NK-92 (cell line): ENCODE results near the gene SCN1B.
"Not testable (repeated sequence)": the region's sequence is repeated elsewhere in the genome, so short reads cannot be mapped to it uniquely, and the experiment has no call there.

Source experiments
- DNase-seq: peaks from one replicate; lab custom pipeline; 2025; ENCODE audit not compliant: unreplicated experiment; lab: John Stamatoyannopoulos, UW

The SCN1B gene

DNA sequence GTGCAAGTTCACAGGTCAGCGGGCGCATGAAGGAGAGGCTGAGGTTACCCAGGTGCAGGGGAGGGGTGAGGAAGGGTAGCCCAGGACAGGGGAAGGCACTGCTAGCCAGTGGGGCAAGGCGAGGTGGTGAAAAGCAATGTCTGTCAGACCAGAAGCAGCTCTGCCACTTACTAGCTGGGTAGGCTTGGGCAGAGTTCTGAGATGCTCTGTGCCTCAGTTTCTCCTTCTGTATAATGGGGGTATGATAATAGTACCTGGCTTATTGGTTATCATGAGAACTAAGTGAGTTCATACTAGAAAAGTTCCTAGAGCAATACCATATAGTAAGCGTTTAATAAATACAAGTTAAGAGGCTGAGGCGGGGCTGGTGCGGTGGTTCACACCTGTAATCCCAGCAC is 14.3 kb upstream of the SCN1B start:
- no peak for DNase-seq

DNA sequence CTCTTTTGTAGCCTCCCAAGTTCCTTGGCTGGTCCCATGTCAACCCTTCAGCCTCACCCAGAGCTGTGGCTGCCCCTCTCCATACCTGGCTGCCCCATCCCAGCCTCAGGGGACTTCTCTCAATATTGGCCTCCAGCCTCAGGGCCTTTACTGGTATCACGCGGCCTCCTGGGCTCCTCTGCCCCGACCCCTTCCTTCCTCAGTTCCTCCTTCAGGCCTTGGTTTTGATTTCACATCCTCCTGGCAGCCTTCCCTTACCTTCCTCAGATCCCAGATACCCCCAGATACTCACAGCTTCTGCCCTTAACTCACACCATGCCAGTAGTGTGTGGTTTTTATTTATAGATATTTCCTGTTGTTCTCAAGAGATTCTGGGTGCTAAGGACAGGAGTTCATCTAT is 12.8 kb upstream of the SCN1B start:
- no peak for DNase-seq

DNA sequence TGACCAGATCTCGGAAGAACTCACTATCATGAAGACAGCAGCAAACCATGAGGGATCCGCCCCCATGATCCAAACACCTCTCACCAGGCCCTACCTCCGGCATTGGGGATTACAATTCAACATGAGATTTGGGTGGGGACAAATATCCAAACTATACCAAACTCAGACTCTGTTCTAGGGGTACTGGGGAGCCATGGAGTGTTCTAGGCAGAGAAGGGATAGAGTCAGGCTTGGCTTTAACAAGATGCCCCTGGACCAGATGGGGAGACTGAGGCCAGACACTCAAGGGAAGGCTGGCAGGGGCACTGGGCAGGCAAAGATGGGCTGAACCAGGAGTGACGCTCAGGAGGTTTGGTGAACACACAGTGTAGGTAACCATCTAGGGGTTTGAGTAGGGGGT is 11.9 kb upstream of the SCN1B start:
- DNase-seq = no peak

DNA sequence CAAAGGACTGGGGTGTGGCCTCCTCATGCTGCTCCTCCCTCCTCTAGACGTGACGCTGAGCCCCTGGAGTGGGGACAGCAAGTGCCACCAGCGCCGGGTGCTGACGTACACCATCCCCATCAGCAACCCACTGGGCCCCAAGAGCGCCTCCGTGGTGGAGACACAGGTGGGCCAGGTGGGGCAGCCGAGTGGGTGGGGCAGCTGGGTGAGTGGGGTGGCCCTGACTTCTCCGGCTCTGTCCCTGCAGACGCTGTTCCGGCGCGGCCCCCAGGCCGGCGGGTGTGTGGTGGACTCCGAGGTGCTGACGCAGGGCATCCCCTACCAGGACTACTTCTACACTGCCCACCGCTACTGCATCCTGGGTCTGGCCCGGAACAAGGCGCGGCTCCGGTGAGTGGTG is 11.1 kb upstream of the SCN1B start:
- no peak for DNase-seq

DNA sequence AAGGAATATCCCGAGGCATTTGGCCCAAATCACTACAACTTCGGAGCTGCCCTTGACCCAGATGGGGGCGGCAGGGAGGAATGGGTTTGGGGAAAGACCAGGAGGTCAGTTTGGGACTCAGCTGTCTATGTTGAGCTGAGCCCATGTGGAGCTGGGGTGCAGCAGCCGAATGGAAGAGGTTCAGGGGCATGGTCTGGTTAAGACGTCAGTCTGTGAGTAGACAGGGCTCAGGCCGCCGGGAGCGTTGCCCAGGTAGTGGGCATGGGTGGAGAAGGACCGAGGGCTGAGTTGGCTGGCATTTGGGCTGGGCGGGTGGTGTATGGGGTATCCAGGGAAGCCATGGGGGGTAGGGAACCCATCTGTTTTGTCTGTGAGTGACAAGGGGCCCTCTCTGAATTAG is 9.3 kb upstream of the SCN1B start:
- no peak for DNase-seq

DNA sequence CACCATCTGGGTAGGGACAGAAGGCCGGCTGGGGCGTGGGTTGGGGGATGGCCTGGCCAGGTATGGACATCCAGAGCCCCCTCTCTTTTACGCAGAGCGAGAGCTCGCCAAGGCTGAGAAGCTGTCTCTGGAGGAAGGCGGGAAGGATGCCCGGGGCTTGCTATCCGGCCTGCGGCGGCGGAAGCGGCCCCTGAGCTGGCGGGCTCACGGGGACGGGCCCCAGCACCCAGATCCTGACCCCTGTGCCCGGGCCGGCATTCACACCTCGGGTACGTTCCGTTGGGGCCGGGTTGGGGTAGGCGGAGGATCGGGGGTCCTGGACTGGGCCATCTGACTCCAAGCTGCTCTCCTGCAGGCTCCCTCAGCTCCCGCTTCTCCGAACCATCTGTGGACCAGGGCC is 8.7 kb upstream of the SCN1B start:
- no peak for DNase-seq

DNA sequence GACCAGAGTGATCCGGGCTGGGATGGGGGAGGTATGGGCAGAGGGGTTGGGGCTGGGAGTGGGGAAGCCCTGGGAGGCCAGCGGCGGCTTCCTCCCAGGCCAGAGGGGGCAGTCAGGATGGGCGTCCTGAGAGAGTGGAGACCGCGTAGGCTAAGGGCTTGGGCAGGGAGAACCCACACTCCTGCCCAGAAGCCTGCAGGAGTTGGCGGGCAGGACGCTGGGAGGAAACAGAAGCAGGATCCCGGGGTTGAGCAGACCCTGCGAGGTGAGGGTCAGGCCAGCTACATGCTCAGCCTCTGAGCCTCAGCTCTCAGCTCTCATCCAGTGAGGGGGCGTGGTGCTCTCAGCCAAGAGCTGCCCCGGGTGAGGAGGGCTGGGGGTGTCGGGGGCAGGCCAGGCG is 7.8 kb upstream of the SCN1B start:
- no peak for DNase-seq

DNA sequence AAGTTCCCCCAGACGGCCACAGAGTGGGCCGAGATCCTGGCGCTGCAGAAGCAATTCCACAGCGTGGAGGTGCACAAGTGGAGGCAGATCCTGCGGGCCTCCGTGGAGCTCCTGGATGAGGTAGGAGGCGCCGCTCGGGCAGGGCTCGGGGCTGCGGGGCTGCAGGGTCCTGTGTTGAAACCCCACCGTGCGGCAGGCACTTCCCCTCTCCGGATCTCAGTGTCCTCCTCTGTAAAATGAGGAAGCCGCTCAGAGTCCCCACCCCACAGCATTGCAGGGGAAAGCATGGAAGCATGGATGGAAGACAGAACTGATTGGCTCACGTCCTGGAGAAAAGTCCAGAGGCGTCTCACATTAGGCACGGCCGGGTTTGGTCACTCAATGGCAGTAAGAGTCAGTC is 6.8 kb upstream of the SCN1B start:
- DNase-seq = no peak

DNA sequence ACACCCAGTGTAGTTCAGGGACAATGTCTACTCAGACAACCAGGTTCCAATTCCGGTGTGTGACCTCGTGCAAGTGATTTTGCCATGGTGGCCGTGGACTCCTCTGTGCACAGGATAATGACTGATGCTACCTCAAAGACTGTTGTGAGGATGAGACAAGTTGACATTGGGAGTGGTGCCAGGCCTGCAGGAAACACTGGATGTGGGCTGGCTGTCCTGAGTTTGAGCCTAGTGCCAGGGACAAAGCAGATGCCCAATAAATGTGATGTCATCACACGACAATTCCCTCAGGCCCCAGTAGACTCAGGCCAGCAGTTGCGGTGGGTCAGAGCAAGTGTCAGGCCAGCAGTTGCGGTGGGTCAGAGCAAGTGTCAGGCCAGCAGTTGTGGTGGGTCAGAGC is 6.2 kb upstream of the SCN1B start:
- no peak for DNase-seq

DNA sequence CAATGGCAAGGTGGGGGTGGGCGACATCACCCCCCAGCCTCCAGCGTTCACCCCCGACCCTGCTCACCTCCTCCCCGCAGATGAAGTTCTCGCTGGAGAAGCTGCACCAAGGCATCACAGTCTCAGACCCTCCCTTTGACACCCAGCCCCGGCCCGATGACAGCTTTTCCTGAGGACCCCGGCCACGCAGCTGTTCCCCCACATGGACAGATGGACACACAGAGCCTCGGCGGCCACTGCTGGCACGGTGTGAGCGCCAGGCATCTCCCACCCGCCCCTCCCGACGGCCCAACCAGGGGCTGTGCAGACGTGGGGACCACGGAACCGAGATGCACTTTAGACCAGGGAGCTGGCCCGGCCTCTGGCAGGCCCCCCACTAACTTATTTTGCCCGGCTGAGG is 4.3 kb upstream of the SCN1B start:
- DNase-seq = no peak

DNA sequence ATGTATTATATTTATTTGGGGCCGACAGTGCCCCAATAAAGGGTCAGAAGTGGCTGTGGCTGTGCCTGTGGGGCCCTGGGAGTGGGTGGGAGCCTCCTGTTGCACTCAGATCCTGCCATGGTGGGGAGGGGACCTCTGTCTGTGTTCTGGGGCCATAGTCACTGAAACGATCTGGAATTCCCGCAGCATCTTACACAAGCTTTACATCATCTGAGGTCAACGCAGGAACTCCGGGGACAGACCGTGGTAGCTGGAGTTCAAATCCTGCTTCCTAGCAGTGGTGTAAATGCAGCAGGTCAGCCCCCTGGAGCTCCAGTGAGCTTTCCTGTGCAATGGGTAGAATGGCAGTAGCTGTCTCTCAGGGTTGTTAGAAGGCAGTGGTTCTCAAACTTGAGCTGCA is 3.9 kb upstream of the SCN1B start:
- no peak for DNase-seq

DNA sequence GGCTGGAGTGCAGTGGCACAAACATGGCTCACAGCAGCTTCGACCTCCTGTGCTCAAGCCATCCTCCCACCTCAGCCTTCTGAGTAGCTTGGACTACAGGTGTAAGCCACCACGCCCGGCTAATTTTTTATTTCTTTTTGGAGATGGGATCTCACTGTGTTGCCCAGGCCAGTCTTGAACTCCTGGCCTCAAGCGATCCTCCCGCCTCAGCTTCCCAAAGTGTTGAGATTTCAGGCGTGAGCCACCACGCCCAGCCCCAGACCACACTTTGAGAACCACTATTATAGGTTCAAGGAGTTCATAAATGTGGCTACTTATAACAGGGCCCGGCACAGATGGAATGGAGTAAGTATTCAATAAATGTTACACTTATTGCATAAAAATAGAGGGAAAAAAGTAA is 3.3 kb upstream of the SCN1B start:
- DNase-seq = no peak

DNA sequence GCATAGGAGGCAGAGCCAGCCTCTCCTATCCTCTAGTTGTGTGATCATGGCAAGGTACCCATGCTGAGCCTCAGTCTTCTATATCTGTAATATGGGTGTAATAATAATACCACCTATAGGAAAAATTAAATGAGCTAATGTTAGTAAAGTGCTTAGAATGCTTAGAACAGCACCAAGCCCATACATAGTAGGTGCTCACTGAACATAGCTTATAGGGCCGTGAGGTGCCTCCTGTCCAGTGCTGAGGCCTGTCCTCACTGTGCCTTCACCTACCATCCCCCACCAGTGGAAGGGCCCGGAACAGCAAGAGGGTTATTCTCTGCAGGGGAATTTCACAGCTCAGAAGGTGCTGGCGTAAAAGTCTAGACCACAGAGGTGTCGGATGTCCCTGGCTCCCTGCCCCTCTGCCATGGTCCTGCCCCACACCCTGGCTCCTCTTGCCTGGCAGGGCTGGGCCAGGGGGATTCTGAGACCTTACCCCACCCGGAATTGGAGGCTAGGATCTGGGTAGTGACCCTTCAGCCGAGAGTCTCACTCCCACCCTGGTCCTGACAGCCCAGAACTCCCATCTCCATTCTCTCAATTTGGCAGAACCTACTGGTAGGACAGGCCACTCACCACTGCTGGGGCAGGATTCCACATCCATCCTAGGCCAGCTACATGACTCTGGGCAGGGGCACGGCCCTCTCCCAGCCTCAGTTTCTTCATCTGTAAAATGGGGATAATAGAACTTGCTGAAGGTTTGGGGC is 2.2 kb upstream of the SCN1B start:
- DNase-seq = no peak

DNA sequence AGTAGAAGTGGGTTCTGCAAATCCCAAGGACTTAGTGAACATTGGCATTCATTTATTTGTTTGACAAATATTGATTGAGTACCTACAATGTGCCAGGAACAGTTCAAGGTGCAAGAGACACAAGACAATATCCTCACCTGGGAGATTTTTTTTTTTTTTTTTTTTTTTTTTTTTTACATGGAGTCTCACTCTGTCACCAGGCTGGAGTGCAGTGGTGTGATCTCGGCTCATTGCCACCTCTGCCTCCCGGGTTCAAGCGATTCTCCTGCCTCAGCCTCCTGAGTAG is 1.7 kb upstream of the SCN1B start:
- DNase-seq = not testable (repeated sequence)

DNA sequence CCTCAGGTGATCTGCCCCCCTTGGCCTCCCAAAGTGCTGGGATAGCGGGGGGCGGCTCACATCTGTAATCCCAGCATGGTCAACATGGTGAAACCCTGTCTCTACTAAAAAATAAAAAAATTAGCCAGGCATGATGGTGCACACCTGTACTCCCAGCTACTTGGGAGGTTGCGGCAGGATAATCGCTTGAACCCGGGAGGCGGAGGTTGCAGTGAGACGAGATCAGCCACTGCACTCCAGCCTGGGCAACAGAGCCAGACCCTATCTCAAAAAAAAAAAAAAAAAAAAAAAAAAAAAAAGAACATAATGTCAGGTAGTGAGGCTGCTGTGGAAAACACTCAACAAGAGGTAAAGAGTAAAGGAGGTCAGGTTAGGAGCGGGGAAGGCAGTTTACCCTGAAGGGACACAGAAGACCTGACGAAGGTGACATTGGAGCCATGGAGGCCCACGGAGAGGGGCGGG is 964 bp upstream of the SCN1B start:
- not testable (repeated sequence) for DNase-seq

DNA sequence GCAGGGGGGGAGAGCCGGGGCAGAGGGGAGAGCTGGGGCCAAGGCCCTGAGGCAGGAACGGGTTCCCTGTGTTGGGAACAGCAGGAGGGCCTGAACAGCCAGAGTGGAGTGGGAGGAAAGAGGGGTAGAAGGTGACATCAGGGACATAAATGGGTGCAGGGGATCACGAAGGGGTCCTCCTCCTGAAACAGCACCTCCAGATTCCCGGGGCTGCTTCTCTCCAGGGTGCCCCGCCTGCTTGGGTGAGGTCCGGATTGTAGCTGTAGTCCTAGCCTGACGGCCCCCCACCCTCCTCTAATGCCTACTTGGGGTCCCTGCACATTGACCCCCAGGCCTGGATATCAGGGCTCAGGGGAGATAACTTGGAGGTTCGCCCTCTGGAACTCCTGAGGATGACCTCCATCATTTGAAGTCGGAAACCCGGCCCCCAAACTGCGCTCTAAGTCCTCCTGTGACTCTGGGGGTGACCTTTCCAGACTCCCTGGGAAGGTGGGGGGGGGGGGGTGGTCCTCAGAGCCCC is 473 bp upstream of the SCN1B start:
- no peak for DNase-seq

DNA sequence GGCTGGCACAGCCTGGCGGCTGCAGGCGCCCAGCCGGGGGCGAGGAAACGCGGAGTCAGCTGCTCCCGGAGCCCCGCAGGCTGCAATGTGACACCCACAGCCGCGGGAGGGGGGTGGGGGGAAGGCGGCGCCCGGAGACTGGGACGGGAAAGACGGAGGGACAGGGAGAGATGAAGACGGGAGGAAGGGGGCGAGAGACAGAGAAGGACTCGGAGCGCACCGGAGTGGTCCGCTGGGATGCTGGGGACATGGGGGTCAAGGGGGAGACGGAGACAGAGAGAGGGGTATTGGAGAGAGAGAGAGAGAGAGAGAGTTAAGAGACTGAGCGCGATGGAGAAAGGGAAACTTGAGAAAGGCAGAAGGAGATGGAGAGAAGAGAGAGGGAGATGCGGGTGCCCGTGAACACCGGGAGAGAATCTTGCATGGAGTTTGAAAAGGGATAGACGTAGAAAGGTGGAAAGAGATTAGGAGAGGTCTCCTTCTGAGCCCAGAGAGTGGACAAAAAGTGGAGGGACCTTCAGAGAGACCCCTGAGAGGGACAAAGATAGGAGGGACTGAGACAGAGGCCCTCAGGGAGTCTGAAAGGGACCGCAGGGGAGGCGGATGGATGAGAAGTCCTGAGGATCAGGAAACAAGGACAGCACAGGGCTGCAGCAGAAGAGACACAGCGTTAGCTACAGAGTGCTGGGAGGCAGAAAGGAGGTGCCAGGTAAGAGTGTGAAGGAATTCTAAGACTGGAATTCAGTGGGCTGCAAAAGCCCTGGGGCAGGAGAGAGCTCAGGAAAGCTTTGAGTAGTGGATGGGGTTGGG is 1.0 kb downstream of the SCN1B start:
- DNase-seq = no peak

DNA sequence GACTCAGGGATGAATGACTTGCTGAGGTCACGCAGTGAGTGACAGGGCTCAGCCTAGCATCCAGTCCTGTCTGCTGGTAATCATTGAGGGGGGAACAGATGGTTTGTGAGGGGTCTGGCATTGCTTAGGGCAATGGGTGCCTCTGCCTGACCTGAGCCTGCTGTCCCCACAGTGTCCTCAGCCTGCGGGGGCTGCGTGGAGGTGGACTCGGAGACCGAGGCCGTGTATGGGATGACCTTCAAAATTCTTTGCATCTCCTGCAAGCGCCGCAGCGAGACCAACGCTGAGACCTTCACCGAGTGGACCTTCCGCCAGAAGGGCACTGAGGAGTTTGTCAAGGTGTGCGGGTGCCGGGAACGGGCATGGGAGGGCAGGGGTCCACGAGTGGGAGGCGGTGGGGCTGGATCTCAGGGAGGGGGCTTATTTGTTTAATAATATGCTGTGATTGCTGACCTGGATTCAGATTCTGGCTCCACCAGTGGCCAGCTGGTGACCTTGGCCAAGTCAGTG is 2.1 kb downstream of the SCN1B start:
- DNase-seq = no peak

DNA sequence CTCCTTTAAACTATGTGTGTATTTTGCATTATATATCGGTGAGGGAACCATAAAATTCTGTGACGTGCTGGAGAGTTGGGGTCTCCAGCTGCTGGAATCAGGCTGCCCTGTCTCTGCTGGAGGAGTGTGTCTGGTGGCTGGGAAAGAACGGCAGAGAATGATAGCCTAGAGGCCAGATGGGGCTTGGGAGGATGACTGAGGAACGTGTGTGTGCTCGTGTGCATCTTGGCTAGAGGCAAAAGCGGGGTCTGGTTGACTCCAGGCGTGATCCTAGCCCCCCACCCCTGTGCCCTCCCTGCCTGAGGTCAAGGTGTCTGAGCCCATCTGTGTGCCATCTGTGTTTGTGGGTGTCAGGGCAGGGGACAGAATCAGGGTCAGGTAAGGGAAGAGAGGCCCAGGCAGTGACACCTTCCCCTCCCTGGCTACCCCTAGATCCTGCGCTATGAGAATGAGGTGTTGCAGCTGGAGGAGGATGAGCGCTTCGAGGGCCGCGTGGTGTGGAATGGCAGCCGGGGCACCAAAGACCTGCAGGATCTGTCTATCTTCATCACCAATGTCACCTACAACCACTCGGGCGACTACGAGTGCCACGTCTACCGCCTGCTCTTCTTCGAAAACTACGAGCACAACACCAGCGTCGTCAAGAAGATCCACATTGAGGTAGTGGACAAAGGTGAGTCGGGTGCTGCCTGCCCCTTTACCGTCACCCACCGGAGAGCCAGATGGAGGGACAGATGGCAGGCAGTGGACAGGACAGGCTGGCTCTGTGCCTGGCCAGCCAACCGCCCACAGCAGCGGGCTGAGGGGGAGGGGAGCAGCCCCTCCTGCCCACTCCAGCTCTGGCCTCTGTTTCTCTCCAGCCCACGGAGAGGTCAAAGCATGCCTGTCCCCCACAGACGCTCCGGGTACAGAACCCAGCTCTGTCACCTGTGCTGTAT is 3.1 kb downstream of the SCN1B start:
- no peak for DNase-seq

DNA sequence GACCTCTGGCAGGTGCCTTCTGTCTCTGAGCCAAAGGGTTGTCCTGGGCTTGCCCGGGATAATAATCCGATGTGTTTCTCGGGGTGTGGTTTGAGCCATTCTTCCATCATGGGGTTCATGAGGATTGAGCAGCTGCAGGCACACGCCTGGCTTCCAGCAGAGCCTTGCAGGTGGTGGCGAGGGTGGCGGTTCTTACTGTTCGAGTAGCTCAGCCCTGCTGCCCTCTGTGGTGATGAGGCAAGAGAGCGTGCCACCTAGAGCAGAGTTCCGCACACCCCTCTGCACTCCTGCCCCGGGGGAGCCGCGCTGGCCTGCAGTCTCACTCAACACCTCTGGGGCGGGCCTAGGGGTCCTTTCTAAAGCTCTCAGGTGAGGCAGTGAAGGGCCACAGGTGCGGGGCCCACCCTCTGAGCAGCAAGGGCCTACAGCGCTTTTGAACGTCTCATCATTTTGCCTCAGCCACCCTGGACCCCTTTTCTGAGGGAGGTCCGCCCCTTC is 3.8 kb downstream of the SCN1B start:
- DNase-seq = no peak
